NK-92 treated with Interleukin-12 subunit alpha and Interleukin-12 subunit beta, amount 100 ng/mL, for 24 hours (cell line): ENCODE measurements around the gene CCDC60.

ENCODE experiments used
- DNase-seq: peaks from one replicate; lab custom pipeline; 2025; lab: John Stamatoyannopoulos, UW

CCDC60 gene

GRCh38 chr12:119540476-119540875 is 205.9 kb downstream of the CCDC60 start:
- DNase-seq, result no peak

- peak; percentile 2 for DNase-seq
These were observed 210.5 kb downstream of the CCDC60 start for GRCh38 chr12:119544765-119545625.

DNA sequence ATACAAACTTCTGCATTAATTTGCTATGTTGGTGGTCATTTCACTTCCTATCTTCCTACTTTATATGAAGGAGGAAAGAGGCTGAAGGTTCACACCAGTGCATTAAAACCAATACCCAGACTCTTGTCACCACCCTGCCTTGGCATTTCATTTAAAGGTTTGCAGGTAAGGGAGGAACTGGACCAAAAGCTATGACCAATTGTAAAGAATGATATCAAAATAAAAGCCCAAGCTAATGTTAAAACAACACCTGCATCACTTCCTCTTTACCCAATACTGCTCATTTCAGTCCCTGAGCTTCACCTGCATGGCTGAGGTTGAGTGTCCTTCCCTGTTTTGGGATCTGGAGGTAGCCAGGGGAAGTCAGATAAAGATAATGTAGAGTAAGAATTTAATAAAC is 211.8 kb downstream of the CCDC60 start:
- DNase-seq, result no peak

DNA sequence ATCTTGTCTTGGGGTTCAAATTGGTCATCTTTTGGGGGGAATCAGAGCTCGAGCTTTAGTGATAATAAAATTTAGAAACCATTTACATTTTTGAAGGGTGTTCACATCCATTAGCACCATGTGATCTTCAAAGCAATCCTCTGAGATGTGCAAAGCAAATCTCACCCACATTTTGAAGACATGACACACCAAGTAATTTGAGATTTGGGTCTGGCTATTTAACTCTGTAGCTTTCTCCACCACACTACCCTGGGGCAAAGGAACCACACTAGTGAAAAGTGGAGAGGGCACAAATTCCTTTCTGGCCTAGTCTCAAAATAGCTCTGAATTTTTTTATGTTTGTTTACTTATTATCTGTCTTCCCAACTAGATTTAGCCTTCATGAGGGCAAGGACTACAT is 212.5 kb downstream of the CCDC60 start:
- no peak for DNase-seq

DNA sequence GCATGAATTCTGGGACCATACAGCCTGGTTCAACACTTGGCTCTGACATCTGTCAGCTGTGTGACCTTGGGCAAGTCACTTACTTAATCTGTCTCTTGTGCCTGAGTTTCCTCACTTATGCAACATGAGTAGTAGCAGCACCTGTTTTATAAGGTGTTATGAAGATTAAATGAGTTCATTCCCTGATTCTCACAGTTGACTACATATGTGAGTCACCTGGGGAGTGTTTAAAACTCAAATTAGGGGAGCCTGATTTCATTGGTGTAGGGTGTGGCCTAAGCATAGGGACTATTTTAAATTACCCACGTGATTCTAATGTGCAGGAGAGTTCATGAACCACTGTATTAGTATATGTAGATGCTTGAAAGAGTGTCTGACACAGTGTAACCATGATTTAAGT is 222.3 kb downstream of the CCDC60 start:
- no peak for DNase-seq

DNA sequence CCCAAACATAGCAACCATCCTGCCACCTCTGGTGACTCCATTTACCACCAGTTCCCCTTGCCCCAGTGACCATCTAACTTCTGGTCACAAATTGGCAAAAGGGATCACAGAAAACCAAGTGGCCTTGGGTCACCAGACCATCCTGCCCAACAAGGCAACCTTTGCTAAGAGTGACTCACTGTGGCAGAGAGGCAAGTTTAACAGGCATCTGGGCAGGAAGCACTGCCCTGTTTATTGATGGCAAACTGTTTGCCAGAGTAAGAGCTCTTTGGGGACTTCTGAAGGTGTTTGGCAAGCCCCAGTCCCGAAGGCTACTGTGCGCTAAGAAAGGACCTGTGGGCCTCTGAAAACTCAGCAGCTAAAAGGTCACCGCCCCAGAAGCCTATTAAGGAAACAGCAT is 230.9 kb downstream of the CCDC60 start:
- no peak for DNase-seq

DNA sequence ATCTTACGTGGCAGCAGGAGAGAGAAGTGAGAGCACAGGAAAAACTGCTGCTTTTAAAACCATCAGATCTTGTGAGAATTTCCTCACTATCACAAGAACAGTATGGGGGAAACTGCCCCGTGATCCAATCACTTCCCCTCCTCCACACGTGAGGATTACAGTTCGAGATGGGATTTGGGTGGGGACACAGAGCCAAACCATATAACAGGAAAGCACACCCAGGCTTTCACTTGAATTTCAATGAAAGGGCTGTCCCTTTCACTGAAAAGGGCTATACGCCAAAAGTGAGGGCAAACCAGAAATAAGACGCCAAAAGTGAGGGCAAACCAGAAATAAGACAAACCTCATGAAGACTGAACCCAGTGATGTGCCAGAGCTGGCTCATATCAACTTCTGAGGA is 236.2 kb downstream of the CCDC60 start:
- no peak for DNase-seq

DNA sequence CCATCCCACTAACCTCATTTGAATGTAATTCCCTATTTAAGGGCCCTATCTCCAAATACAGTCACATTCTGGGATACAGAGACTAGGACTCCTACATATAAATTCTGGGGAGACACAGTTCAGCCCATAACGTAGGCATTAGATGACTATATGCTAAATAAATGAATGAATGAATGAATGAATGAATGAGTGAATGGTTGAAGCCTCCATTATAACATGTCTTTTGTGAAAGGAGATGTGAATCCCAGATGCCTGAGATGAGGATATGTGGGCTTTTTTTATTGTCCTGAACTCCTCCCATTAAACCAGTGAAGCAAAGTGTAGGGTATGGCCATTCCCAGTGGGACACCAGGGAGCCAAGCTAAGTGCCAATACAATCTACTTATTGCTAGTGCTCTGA is 238.6 kb downstream of the CCDC60 start:
- no peak for DNase-seq

DNA sequence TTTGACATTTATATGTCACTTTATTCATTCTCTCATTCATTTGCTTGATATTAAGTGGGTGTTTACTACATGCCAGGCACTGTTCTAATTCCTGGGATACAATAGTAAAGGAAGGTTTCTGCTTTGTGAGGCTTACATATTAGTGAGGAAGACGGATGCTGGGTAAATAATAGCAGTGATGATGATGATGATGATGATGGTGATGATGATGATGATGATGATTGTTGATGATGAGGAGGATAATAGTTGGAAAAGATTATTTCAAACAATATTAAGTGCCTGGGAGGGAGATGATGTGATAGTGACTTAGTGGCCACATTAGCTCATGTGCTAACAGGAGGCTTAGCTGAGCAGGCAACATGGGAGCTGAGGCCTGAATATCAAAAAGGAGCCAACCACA is 239.7 kb downstream of the CCDC60 start:
- DNase-seq, result no peak

DNA sequence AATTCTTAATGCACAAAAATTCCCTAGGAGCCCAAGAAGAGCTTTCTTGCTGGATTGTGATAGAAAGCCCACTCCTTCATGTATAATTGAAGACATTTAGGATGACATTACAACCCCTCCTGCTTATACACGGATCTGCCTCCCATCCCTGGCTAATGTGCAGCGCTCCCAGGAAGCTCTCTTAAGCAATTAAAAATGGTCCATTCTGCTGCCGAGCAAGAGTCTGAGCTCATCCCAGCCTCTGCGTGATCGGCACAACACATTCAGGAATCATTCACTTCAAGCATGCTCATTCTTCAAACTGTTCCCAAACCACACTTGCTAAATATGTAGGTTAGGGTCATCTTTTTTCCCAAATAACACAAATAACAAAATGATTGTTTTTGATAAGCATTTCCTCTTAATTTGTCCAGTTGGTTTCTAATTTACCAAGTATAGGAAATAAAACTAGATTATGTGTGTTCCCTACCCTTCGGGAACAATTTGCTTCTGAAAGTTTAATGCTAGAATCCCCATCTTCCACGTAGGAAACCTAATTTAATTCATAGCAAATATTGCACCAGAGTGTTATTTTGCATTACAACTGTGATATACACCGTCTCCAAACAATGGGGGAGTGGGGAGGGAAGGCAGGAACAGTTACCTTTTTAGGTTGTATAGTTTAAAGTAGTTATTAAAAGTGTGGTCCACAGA is 241.7 kb downstream of the CCDC60 start:
- DNase-seq, result no peak

DNA sequence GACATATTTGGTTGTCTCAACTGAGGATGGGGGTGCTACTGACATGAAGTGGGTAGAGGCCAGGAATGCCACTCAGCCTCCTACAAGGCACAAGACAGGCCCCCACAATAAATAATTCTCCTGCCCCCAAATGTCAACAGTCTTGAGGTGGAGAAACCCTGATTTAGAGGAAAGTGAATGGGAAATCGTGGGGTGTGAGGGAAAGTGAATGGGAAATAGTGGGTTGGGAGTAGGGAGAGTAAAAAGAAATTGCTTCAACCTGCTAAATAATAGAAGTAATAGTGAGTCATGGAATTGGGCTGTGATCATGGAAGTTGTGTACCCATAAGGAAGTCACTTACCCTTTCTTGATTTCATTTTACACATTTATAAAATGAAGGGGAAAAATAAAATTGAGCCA is 242.4 kb downstream of the CCDC60 start:
- no peak for DNase-seq

- no peak for DNase-seq
These were observed 243.6 kb downstream of the CCDC60 start for GRCh38 chr12:119578112-119578511.

DNA sequence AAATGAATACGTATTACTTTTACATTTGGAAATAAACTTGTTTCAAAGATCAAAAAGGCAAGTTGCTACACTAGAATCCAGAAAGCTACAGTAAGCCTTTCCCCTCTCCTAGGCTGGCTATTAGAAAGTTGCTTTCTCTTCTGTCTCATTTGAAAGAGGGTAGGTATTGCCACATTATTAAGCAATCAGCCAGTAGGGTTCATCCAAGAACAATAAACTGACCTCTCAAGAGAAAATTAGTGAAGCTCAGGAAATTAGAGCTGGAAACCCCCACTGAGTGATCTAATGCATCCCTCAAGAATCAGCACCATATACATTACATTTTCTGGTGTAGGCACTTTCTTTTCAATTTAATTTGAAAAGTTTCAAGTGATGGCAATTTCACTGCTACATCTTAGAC is 254.6 kb downstream of the CCDC60 start:
- DNase-seq, result no peak

GRCh38 chr12:119589634-119590033 is 255.1 kb downstream of the CCDC60 start:
- DNase-seq, result no peak
